HuH-7 (cell line): Measurements from ENCODE around the gene SYCE3.

ENCODE experiments used
- DNase-seq: peaks from one replicate; pipeline ENCODE4 v3.0.0; 2011; ENCODE audit warnings: low spot score

The SYCE3 gene

DNA sequence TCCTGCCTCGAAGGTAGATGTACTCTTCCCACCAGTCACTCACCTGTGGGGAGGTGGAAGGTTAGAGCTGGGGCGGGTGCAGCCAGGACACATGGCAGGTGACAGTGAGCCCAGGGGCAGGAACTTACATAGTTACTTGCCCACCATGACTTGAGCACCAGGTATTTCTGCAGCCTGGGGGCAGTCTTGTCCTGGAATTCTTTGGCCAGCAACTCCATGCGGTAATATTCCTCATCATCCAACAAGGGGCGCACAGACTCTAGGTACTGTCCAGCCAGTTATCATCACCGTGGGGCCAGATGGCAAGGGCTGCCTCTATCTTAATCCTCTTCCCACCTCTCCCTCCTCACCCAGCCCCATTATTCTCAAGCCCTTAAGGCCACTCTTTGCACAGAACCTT lies 13.4 kb upstream of the SYCE3 start:
- peak; percentile 93 for DNase-seq

- DNase-seq, result no peak
These were observed 12.8 kb upstream of the SYCE3 start for GRCh38 chr22:50575426-50575941.

- no peak for DNase-seq
These were observed 11.7 kb upstream of the SYCE3 start for GRCh38 chr22:50574383-50574755.

DNA sequence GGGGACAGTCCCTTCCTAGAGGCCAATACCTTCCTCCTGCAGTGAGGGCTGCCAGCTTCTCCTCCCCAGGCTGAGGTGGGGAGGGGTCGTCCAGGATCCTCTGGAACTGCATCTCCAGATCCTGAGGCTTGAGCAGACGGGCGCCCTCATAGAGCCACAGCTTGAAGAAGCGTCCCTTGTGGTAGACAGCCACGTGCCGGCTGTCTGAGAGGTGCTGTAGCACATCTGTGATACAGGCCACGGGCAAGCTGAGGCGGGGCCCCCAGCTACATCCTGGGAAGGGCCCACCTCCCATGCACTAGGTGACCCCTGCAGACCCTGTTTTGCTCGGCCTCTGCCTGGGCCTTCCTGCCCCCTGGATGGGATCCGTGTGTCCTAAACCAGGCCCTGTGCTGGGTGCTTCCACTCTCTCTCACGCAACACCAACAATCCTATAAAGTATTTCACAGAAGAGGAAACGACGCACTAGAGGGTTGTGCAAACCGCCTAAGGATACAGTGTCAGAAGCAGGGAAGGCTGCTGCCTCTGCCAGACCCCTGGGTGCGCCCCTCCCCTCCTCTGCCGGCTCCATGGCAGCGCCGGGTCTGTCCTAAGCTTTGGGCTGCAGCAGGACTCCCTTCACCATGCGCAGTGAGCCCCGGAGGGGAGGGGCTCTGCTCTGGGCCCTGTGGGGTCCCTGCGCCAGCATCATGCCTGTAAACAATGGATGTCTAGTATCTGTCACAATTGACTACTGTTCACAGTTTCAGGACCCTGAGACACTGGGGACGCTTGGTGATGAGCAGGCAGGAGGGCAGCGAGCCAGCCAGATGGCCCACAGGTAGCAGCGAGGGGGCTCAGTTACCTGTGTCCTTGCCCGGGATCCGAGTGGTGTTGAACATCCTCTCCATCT lies 11.0 kb upstream of the SYCE3 start:
- DNase-seq, result no peak

DNA sequence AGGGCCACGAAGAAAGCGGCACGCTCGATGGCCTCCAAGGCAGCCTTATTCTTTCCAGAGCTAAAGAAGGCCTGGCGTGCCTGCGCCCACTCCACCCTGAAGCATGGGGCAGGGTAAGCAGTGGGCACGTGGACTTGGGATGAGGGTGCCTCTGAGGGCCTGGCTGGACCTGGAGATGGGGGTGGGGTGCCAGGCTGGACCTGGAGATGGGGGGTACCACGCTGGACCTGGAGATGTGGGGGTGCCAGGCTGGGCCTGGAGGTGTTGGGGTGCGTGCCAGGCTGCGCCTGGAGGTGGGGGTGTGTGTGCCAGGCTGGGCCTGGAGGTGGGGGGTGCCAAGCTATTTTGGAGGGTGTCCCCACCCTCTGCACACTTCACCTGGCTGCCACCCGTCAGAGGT lies 10.2 kb upstream of the SYCE3 start:
- no peak for DNase-seq

DNA sequence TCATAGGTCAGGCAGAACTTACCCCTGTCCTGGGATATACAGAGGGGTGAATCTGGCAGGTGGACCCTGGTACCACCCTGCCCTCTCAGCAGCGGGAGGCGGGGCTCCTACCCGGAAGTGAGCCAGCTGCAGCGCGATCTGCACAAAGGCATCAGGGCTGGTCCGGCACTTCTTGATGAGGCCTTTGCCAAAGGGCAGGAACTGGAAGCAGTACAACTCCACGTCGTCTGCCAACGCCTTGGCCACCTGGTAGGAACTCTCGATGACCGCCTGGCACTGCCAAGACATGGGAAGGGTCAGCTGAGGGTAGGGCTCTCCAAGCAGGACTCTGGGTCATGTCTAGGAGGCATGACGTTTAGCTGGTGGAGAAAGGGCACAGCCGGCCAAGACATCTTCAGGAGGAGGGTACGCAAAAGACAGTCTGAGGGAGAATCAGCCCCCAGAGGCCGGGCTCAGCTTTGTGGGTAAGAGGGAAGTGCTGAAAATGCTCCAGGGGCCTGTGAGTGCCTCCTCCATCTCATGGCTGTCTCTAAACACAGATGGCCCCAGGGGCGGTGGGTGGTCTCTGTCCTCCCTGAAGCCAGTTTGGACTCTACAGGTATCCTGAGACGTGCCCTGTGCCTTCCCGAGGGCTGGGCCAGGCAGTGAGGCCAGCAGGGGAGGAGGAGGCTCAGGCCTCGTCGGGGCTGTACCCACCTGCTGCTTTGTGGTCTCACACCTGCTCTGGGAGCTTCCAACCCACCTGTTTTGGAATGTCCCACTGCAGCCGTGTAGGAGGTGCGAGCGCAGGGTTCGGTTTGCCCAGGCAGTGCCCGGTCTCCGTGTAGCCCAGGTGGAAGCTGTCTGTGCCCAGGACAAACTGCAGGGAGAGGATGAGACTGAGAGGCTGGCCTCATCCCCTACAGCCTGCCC lies 8.8 kb upstream of the SYCE3 start:
- no peak for DNase-seq

DNA sequence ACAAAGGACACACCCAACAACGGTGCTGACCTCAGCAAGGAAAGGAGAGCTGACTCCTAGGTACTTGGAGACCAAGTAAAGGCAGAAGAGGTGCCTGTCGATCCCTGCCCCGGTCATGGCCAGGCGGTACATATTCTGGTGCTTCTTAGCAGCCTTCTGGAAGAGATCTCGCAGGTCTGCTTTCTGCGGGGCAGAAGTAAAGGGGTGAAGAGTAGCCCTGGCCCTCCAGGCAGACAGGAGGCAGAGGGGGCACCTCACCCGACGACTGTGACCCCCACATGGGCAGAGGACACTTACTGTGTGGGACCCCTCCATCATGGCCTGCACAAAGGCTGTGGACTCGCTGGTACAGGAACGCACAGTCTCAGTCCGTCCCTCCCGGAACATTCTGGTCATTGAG lies 8.1 kb upstream of the SYCE3 start:
- DNase-seq, result no peak

GRCh38 chr22:50569896-50570535 lies 7.3 kb upstream of the SYCE3 start:
- DNase-seq, result no peak

DNA sequence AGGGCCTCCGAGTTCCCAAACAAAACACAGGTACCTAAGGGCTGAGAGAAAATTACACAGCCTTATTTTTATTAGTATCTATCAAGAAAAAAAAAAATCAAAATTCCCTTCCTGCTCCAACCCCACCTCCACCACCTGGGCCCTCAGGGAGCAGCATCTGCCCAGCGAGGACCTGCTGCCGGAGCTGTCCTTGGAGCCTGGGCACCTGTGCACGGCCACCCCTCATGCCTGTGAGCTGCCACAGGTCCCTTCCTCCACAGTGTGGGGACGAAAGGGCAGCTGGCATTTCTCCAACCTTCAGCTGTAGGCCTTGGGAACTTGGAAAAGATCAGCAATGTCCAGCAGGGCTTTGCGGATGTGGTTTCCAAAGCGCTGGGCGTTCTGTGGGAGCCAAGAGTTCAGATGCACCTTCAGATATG lies 6.3 kb upstream of the SYCE3 start:
- no peak for DNase-seq

DNA sequence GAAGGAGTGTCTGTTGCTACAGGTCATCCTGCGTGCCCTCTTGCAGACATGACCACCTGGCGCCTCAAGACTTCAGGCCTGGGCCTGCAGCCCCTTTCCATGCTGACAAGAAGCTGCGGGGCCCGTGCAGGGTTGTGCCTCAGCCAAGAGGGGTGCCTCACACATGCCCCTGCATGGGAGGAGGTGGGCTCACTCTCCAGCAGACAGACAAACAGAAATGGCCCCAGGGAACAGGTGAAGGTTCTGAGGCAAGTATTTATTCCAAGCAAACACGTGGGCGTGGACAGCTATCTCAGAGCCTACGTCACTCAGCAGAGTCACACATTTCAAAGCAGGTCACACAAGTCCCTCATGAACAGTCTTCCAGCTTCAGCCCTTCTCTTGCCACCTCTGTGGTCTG lies 5.9 kb upstream of the SYCE3 start:
- no peak for DNase-seq

- no peak for DNase-seq
These were observed 5.1 kb upstream of the SYCE3 start for GRCh38 chr22:50567721-50568252.

- no peak for DNase-seq
These were observed 1.6 kb upstream of the SYCE3 start for GRCh38 chr22:50564289-50564688.

GRCh38 chr22:50563413-50564160 lies 868 bp upstream of the SYCE3 start:
- no peak for DNase-seq

DNA sequence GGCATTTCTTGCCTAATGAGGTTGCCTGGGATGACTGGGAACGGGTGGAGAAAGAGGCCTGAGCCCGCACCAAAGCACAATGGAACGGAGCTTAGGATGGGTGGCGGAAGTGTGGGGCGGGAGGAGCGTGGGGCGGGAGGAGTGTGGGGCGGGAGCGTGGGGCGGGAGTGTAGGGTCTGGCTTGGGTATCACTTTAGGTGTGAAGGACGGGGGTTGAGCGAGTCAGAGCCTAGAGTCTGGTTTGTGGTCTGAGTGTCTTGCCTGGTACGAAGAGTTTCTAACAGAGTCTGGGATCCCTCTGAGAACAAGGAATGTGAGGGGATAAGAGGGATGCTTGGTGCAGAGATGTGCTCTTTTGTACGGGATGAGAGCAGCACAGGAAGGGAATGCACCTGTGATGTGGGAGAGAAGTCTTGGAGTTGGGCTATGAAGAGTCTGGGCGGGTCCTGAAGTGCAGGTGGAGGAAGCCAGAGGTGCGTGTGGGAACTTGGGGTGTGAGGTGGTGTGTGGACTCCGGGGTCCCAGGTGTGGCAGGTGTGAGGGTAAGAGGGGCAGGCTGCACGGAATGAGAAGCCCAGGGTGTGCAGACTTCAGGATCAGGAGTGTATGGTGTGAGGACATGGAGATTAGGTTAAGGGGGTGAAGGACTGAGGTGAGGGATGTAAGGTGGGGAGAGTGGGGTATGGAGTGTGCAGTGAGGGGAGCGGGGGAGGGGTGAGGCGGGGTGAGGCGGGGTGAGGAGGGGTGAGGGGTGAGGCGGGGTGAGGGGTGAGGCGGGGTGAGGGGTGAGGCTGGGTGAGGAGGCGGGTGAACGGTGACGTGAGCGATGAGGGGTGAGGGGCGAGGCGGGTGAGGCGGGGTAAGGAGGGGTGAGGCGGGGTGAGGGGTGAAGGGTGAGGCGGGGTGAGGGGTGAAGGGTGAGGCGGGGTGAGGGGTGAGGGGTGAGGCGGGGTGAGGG lies 1.0 kb downstream of the SYCE3 start:
- DNase-seq, result no peak

- no peak for DNase-seq
These were observed 2.7 kb downstream of the SYCE3 start for GRCh38 chr22:50560034-50560433.

- DNase-seq, result no peak
These were observed 6.0 kb downstream of the SYCE3 start for GRCh38 chr22:50556703-50557102.

DNA sequence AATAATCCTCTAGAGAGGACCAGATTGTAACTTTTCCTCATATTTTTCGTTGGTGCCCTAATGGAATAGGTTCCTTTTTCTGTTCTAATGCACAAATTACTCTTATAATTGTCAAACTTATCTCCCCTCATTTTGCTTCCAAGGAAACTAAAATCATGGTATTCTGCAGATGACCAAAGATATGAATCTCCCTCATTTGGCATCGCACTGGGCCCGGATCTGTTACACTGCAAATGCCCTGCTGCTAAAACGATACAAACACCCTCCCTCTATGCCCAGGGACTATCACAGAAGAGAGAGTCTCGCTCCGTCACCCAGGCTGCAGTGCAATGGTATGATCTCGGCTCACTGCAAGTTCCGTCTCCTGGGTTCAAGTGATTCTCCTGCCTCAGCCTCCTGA lies 9.4 kb downstream of the SYCE3 start:
- DNase-seq, result no peak

DNA sequence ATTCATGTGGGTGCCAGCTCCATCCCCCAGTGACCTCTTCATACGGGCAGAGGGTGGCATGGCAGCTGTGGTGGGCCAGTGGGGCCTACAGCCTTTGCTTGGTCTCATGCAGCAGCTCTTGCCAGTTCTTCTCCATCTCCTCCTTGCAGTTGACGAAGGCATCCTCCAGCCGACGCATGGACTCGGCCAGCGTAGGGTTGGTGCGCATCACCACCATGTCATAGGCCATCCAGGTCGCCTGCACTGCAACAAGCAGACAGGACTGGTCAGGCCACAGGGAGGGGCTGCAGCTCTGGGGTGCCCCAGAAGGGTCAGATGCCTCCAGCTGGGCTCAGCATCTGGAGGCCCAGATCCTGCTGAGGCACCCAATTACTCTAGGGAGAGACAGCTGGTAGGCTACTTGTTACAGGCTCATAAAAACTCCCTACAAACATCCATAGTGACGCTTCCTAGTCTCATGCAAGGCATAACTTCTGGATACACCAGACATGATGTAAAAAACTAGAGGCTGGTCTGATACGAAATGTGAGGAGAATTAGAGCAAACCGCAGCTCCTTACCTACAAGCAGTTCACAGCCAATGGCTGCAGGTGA lies 11.5 kb downstream of the SYCE3 start:
- DNase-seq, result no peak

DNA sequence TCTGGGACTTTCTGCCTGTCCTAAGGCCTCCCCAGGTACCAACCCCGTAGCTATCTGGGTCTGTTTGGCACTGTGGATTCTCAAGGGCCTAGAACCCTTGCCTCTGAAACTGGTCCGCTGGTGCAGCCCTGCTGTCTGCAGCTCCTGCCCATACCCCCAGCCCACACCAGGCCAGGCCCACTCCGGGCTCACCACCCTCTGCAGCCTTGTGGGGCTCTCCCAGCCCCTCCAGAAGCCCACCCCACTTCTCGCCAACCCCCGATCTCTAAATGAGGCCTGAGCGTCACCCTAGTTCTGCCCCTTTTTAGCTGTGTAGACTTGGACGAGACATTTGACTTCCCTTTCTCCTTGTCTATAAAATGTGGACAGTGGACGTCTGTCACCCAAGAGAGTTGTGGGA lies 12.3 kb downstream of the SYCE3 start:
- no peak for DNase-seq
